Stimulated activated CD8-positive, alpha-beta memory T cell treated with anti-CD3 and anti-CD28 coated beads, Interleukin-4, amount 100 ng/mL, for 24 hours (primary cell): ENCODE data around the gene LBX2.

Experiments
- DNase-seq: peaks from one replicate; pipeline ENCODE4 v3.0.0-alpha.2; 2020; ENCODE audit warnings: low read depth

LBX2 gene

GRCh38 chr2:74457129-74457548 lies 42.3 kb downstream of the LBX2 start:
- no peak for DNase-seq

GRCh38 chr2:74454654-74455511 lies 44.5 kb downstream of the LBX2 start, which contains the start of gene INO80B:
INO80B (plus strand) TSS chr2:74455087; CDS start chr2:74455117, 30 bp downstream.
- DNase-seq: peak; percentile 89

GRCh38 chr2:74450570-74451190 lies 48.7 kb downstream of the LBX2 start:
- no peak for DNase-seq

GRCh38 chr2:74448771-74449170 lies 50.6 kb downstream of the LBX2 start:
- DNase-seq: no peak
